ENCODE data around the gene ZDHHC23.

DNA sequence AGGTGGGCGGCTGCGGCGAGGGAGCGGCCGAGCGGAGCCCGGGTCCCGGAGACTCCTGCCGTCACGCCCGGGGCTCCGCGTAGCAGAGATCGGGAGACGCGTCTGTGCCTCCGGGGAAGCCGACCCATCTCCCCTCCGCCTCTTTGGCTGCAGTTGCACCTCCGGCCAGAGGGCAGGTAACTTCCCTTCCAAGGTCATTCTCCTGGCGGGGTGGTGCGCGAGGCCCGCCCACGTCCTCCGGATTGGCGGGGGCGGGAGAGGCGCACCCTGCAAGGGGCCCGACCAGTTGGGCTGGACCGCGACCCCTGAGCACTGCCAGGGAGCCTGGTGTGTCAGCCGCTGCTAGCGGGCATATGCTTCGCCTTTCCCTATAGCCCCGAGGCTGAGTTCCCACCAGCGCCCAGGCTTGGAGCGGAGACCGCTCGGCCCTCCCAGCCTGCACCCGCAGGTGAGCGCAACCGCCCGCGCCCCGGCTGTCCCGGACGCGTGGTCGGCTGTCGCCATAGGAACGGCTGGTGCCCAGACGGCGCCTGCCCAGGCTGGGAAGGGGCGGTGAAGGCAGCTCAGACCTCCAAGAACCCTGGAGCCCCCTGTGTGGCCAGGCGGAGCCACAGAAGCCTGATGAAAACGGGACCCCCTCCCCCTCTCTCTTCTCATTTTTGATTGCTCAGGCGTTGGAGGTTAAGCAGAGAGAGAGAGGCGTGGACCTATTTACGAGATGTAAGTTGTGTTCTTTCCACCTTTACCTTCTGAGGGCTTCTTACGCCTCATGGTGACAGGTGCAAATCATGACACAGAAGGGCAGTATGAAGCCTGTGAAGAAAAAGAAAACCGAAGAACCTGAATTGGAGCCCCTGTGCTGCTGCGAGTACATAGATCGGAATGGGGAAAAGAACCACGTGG lies 453 bp downstream of the ZDHHC23 start:
- TF ChIP-seq, protein P1, sequence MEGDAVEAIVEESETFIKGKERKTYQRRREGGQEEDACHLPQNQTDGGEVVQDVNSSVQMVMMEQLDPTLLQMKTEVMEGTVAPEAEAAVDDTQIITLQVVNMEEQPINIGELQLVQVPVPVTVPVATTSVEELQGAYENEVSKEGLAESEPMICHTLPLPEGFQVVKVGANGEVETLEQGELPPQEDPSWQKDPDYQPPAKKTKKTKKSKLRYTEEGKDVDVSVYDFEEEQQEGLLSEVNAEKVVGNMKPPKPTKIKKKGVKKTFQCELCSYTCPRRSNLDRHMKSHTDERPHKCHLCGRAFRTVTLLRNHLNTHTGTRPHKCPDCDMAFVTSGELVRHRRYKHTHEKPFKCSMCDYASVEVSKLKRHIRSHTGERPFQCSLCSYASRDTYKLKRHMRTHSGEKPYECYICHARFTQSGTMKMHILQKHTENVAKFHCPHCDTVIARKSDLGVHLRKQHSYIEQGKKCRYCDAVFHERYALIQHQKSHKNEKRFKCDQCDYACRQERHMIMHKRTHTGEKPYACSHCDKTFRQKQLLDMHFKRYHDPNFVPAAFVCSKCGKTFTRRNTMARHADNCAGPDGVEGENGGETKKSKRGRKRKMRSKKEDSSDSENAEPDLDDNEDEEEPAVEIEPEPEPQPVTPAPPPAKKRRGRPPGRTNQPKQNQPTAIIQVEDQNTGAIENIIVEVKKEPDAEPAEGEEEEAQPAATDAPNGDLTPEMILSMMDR (IDR thresholded peaks at IDR 0.05 in 4 of 5, conservative IDR thresholded peaks at IDR 0.05 in 1 of 5) = no peak
- no peak for TF ChIP-seq POLR2A (IDR thresholded peaks at IDR 0.05)

Data from gastrocnemius medialis (tissue), 4 donors.